ENCODE data around the gene BACH2.
"Not testable (repeated sequence)": the region's sequence is repeated elsewhere in the genome, so short reads cannot be mapped to it uniquely, and the experiment has no call there.

BACH2 gene

DNA sequence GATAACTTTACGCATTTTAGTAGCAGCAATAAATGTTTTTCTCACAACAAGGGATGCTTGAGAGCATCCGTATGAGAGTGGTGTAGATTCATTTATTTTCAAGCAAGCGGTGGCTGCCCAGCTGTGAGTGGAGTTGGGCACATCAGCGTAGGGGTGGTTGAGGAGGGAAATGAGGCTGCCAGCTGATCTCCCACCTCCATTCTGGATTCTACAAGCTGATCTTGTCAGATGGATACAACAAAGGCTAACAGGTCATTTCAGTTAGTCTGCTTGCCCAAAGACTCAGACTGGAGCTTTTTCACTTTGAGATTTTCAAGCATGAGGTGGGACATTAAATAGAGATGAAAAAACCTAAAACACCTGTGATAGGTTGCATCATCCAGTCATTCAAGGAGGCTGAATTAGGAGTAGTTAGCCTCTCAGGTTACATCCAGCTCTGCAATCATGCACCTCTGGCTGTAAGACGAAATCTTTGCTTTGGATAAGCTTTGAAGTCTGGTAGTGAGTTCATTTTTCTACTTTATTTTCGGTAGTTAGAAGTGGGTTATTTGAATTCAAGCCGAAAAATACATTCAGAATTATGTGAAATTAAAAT is 1.9 kb upstream of the BACH2 start:
- no peak for DNase-seq

DNA sequence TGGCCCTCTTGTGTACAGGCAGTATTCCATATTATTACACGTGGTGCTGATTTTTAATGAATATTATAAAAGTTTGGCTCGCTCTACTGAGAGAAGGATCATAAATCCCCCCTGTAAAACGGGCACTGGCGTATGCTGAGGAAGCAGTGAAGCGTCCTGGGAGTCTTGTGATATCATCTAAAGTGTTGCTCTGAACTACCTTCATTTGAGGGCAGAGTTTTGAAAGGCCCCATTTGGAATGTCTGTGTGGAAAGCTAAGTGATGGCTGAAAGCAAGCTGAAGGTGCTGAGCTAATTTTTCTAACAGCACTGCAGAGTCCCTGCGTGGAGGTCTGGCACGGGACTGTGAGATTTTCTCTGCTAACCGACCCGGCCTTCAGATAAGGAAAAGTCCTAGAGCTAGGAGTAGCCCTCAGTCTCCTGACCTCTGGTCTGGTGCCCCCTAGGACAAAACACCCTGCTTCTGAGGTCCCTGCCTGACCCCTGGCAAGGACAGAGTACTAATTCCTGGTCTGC is 1.3 kb upstream of the BACH2 start:
- DNase-seq = no peak

DNA sequence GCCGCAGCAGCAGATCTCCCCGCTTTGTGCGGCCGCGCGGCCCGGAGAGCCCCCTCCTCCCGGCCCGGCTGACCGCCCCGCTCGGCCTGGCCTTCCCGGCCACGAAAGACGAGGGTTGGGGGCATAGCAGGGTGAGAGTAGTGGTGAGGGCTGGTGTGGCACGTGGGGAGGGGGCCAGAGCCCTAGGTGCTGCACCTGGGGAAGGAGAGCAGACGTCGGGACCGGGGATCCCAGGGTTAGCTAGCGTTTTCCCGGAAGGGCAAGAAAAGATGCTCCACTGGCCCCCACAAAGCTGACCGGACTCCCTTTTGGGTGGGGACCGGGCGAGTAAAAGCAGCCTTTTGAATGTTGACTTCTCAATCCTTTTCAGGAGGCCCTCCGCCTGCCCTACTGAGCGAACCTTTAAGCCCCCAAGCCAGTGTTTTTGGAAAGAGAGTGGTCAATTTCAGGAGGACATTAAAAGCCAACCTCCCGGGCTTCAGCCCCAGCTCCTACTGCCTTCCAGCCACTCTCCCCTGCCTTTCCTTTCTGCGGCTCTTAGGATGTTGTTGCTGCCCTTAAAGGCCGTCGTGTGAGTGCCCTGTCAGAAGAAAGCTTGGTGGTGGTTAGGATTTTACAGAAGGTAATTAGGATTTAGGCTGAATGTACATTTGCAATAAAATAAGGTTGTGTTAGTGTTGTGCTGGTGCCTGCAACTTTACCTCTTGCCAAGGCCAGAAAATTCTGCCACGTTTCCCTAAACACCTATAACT is 648 bp upstream of the BACH2 start:
- no peak for DNase-seq

DNA sequence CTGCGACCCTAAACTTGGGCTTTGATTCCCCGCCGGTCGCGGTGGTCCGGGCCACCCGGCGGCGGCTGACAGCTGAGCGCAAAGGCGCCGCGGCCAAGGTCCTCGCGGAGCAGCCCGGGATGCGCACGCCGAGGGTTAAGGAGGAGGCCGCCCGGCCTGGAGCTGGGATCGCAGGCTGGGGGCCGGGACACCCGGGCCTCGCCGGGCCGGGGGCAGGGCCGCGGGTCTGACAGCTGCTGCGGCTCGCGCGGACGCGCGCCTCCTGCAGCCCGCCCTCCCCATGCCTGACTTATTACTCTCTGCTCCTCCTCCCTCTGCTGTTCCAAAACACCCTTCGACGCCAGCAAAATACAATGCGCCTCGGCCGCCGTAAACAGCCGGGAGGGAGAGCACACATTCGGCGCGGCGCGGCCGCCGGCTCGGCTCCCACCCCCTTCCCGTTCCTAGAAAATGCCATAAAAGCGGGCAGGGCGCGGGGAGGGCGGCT is 746 bp downstream of the BACH2 start:
- DNase-seq = peak; percentile 76

DNA sequence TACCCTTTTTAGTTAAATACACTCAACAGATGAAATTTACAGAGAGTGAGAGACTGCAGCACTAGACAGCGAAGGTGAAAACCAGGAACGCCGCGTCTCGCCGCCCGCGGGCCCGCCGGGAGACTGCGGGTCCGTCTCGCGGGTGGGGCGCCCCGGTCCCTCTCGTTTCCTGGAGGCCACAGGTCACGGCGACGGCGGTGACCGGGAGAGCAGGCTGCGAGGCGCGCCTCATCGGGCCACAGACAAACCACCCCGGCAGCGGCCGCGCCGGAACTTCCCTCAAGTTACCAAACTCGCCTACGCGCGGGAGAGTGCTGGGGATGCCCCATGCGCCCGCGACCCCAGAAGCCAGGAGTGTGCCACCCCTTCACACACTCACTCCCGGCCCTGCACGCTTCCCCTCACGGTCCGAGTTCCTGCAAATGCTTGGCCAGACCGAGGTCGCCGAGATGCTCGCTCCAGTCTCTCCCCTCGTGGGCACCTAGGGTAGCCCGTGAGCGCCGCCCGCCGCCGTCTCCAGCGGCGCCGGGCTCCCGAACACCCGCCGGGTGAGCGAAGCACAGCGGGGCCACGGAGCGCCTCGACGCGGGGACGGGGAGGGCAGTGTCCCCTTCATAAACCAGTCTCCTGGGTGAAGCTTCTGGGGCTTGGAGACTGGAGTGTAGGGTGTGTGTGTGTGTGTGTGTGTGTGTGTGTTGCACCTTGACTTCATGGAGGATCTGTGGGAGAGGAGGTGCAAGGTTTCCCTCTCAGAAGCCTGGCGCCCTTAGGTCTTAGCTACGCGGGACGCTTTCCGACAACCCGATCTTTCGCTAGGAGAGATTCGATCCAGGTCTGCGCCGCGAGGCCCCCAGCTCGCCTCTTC is 1.4 kb downstream of the BACH2 start:
- peak; percentile 75 for DNase-seq

DNA sequence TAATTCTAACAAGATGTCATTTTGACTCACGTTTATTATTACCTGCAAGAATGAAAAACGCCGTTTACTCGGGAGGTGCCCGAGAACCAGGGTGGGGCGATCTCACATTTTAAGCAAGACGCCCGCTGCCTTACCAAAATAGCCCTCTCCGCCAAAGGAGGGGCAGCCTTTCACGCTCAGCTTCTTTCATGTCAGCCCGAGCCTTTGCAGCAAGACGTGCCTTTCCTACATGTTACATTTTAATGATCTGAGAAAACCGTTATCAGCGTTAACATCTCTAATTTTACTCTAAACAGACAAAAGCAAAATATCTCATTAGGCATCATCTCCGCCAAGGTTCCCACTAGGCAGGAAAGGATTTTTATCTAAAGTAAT is 2.0 kb downstream of the BACH2 start:
- peak; percentile 71 for DNase-seq

DNA sequence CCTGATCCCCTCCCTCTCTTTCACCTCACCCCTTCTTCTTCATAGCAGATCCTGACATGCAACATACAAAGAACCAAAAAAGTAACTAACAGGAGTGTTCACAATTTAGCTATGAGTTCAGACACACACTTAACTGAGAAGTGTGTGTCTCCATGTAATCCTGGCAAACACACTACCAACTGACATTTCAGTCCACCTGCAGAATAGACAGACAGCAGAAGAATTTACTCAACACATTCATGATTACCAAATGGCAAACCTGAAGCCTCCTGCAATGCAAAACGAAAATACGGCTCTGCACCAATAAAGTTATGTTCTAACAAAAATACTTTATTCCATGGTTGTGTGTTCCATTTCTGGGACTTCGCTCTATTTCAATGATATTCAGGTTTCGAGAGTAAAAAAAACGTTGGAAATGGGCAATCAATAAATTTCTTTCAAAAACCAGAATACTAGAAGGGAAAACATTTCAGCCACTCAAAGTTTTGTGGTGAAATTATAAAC is 2.6 kb downstream of the BACH2 start:
- DNase-seq = no peak

DNA sequence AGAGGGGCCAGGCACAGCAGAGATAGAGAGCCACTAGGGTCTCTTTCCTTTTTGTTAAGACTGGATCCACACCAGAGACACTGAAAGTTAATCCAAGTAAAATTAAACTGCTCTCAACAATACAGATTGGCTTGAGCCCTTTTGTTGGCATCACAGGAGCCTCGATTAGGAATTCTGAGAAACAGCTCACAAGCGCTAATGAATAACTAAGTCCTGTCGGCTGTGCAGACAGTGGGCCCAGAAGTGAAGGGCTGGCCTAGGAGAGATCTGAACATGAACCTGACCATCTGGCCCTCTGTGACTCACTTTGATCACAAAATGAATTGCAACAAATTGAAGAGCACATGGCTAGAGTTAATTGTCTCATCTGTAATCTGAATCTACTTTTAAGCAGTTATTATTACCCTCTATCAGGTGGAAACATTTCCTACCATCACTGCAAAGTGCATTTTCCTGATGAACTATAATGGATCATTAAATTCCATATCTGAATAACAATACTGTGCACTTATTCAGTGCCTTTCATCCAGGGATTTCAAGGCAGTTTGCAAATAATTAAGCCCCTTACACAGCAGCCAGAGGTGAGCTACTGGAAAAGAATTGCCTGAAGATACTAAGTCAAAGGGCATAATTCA is 3.2 kb downstream of the BACH2 start:
- no peak for DNase-seq

DNA sequence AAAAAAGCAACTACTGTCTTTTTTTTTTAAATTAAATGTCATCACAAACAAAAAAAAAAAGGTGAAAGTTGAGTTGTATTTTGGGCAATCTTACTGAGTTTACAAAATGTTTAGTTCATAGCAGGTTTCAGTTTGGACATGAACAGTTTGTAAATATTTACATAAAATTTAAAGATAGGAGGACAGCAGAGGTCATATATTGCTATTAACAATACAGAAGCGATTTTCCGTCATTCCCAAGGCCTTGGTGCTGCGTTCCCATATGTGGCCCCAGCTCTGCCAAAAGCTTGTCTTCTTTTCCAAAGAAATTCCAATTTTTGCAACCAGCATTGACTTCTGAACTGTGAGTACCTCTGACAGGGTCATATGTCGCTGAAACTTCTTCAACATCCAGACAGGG is 5.1 kb downstream of the BACH2 start:
- DNase-seq = no peak

DNA sequence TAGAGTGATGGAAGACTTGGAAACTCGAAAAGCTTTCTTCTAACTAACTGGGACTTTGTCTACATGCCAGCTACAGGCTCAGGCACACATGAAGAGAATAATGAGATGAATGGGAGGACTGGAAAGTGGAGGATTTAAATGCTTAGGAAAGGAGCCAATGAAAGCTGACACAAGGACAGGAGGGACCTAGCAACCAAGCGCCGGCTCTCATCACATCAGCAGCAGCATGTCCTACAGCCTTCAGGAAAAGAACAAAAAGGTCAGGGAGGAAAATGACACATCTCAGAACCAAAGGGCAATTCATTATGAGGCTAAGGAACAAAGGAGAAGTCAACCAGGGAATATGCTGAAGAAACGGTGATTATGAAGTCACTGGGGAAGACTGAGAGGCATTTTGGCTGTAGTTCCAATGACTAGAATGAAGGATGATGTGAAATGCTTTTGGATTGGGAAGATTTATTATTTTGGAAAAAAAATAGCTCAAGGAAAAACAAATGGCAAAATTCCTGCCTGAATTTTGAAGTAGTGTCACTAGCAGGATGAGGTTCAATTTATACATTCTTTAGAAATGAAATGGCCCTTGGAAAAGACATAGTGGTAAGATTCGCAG is 5.7 kb downstream of the BACH2 start:
- no peak for DNase-seq

DNA sequence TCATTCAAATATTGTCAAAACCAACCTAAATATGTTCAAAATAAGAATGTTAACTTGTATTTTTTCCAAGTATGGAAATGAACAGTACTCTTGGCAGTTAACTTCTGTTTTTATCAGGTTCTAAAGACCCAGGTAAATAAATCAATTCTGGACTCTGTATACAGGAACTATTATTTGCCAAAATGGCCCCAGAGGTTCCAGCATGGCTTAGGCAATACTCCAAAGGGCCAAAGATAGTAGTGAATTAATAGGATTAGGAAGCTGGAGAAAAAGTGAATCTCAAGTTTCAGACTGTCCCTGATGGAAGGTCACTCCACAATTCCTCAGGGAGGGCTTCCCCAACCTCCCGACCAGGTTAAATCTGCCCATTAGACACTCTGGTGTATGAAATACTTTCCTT is 6.7 kb downstream of the BACH2 start:
- DNase-seq = no peak

DNA sequence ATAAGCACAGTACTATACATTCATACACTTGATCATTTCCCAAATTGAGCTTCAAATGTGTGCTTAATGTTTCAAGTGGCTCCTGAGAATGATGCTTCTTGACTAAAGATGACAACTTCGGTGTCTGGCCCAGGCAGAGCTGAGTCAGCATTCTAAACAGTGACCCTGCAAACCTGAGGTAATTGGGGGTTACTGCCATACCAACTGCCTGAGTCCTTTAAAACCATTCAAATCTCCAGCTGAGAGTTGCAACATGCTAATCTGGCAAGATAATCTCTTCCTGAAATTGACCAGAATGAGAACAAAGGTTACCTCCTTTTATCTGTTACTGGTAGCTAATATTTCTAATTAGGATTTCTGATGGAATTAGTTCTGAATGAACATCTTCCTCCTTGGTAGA is 8.2 kb downstream of the BACH2 start:
- DNase-seq = no peak

DNA sequence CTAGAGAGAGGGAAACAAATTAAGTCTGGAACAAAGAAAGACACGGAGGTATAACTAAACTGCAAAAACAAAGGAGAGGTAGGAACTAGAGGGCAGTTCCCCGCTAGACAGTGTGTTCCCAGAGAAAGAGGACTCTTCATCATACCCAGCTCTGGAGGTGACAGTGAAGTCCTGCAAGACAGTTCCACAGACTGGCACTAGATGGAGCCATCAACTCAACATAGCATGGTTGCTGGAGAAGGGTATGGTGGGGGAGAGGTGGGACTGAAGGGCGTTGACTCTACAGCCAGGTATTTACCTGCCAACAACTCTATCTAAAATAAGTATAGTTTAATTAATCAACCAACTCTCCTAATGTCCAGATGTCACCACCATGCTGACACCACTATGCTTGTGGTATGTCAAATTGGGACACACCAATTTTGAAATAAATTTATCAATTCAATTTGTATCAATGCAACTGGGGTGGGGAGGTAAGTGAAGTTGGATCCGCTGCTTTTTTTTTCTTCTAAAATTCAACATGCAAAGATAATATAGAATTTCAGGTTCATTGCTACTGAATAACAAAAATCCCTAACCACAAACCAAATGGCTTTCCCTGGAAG is 9.7 kb downstream of the BACH2 start:
- DNase-seq = peak; percentile 58

DNA sequence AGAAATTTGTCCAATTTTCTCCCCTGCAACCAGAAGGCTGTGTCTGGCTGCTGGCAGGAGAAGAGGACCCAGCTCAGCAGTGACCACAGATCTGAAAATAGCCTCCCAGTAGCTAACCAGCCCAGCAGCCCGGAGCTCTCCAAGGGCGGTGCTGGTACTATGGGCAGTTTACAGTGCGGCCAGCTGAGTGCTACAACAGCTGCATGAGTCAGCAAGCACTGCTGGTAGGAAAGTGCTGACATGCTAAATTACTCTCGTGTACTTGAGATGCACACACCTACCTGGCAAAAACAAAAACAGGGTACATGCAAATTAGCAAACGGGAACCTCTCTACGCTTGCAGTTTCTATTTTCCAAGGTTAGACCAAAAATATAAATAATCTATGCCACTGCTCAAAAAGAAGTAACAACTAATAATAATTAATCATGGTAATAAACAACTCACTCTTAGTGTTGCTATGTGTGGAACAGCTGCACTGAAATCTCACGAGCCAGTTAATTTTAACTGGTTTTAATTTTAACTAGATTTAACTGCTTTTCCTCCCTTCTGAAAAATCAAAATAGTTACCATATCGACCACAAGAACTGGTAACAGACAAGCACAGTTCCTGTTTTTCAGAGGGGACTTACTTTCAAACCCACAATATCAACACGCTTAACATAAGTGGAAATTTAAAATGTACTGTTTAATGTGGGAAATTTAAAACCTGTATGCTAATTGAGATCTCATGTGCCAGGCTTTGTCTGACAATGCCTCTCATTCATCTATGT is 10.8 kb downstream of the BACH2 start:
- peak; percentile 71 for DNase-seq

DNA sequence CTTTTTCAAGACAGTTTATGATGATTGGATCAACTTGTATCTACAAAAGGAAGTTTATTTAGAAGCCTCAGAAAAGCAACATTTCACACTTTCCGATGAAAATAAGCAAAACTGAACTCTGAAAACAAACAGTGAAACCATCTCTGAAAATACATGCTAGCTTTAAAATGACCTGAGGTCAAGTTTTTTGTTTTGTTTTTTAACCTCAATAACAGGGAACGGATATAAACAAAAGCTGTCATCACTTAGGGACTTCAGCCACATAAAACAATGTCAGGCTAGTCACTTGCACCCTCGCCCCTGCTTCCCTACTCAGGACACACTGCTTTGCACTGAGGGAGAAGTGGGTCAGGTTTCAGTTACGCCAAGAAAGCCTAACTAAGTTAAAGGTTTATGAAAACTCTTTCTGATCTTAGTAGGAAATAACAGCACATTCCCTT is 11.6 kb downstream of the BACH2 start:
- DNase-seq = no peak

DNA sequence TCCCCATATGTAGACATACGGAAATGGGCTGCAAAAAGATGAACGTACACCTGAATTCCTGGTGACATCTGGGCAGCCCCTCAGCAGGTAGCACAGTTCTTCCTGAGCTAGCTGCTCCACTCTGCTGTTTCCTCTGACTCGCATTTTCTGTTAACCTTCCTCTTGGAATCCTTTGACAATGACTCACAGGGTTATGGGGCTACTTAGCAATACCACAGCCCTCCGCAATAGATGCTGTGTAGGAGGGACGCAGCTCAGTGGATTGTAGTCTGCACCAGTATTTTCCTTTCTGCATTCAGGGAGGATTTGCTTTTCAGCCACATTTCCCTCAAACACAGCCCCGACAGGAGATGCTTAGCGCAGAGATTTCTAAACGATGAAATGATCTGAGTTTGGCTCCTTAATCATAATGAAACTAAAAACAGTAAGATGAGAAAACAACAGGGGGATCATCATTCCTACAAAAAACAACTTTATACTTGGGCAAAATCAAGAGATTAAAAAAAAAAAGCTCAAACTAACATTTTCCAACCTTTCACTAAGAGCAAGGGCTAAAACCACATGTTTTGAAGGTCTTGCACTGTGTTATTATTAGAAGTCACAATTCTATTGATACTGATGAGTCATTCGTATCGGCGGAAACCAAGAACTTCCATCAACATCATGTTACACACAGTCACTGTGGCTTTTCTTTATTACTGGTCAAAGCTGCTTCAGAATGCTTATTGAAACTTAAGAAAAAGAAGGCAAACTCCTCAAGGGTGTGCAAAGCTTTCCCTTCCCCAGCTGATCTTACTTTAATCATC is 12.2 kb downstream of the BACH2 start:
- DNase-seq = peak; percentile 42

DNA sequence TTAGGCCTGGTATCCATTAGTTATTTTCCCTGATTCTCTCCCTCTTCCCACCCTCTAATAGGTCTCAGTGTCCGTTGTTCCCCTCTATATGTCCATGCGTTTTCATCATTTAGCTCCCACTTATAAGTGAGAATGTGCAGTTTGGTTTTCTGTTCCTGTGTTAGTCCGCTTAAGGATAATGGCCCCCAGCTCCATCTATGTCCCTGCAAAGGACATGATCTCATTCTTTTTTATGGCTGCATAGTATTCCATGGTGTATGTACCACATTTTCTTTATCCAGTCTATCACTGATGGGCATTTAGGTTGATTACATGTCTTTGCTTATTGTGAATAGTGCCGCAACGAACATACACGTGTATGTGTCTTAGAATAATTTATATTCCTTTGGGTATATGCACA is 14.4 kb downstream of the BACH2 start:
- DNase-seq = not testable (repeated sequence)

DNA sequence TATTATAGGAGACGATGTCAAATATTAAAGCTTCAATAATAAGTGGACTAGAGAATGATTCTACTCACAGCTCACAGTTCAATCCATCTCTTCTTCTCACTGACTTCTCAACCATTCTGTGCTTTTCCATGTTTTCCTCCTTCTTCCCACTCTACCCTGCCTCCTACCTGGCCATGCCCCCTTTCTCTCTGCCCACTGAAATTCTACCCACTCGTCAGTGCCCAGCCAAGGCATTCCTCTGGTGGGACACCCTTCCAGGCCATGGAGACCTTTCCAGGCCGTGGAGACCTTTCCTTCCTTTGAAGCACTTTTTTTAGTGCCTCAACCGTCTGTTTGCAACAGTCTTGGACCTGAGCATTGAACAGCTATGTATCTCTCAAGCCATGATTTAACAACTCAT is 18.5 kb downstream of the BACH2 start:
- DNase-seq = no peak

DNA sequence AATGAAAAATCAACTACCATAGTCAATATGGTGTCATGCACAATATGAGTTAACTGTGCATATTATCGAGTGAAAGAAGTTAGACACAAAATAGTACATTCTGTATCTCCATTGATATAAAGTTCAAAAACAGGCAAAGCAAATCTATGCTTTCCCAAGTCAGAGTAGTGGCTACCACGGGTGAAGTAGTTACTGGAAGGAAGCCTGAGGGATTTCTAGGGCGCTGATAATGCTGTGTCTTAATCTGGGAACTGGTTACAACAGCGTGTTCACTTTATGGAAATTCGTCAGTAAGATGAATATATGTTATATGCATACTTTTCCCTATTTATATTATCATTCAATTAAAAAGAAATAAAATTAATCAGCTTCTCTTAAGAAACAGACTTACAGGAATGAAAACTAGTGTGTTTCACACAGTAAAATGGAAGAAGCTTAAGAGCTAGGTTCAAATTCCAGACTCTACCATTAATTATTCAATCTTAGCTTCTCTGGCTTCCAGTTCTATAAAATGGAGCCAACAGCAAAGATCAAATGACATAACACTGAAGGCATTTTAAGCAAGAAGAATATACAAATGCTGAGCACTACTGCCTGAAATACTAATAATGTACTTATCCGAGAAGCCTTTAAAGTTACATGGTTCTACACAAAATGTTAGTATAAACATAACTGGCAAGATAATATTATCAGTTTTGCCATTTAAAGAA is 19.2 kb downstream of the BACH2 start:
- no peak for DNase-seq

All from CD4-positive, alpha-beta T cell treated with Interleukin-15 for 1 hour (primary cell).